GM23248 (cell line): Measurements from ENCODE around the gene IFRD1. TPM values are rescaled to one million over a fixed set of nuclear protein-coding genes. Genes with fewer than 3 reads are reported as not detected.

Source experiments
- DNase-seq: peaks from one replicate; pipeline ENCODE4 v3.0.0-alpha.2; 2015
- H2AFZ ChIP-seq: fragments of 200-600 bp; sonication (generic); 2 replicates; pipeline ENCODE4 v1.6.1; 2016; ENCODE audit warnings: antibody characterized with exemption
- H3F3A ChIP-seq: fragments of 200-600 bp; sonication (generic); 2 replicates; pipeline ENCODE4 v1.6.1; 2016; ENCODE audit warnings: mild to moderate bottlenecking, antibody characterized with exemption, mixed run types; ENCODE audit not compliant: insufficient read depth
- H3K27ac ChIP-seq: fragments of 200-600 bp; sonication (generic); 2 replicates; pipeline ENCODE4 v1.5.1; 2016; ENCODE audit warnings: mild to moderate bottlenecking
- H3K27me3 ChIP-seq: fragments of 200-600 bp; sonication (generic); replicated peaks from 2 replicates; pipeline ENCODE4 v1.6.1; 2016; ENCODE audit warnings: mild to moderate bottlenecking; ENCODE audit not compliant: insufficient read depth
- H3K36me3 ChIP-seq: fragments of 200-600 bp; sonication (generic); 2 replicates; pipeline ENCODE4 v1.6.1; 2016; ENCODE audit warnings: low read depth, mild to moderate bottlenecking
- H3K4me1 ChIP-seq: fragments of 200-600 bp; sonication (generic); 2 replicates; pipeline ENCODE4 v1.6.1; 2016; ENCODE audit warnings: mild to moderate bottlenecking; ENCODE audit not compliant: insufficient read depth
- H3K4me2 ChIP-seq: fragments of 200-600 bp; sonication (generic); one replicate; pipeline ENCODE4 v1.6.1; 2016; ENCODE audit warnings: mild to moderate bottlenecking; ENCODE audit not compliant: unreplicated experiment
- H3K4me3 ChIP-seq: fragments of 200-600 bp; sonication (generic); 2 replicates; pipeline ENCODE4 v1.5.1; 2016; ENCODE audit warnings: mild to moderate bottlenecking
- H3K79me2 ChIP-seq: fragments of 200-600 bp; sonication (generic); 2 replicates; pipeline ENCODE4 v1.6.1; 2016; ENCODE audit warnings: mild to moderate bottlenecking; ENCODE audit not compliant: insufficient read depth
- H3K9ac ChIP-seq: fragments of 200-600 bp; sonication (generic); 2 replicates; pipeline ENCODE4 v1.6.1; 2016; ENCODE audit warnings: mild to moderate bottlenecking
- H3K9me2 ChIP-seq: fragments of 200-600 bp; sonication (generic); 2 replicates; pipeline ENCODE4 v1.6.1; 2016; ENCODE audit warnings: mixed run types, mild to moderate bottlenecking, moderate library complexity; ENCODE audit not compliant: insufficient read depth
- H3K9me3 ChIP-seq: fragments of 200-600 bp; sonication (generic); one replicate; pipeline ENCODE4 v1.6.1; 2017; ENCODE audit warnings: low read depth
- H4K20me1 ChIP-seq: fragments of 200-600 bp; sonication (generic); 2 replicates; pipeline ENCODE4 v1.6.0; 2016; ENCODE audit not compliant: insufficient read depth
- EZH2 ChIP-seq: fragments of 200-600 bp; sonication (generic); IDR thresholded peaks from 2 replicates; pipeline ENCODE4 v1.6.1; 2018; ENCODE audit warnings: antibody characterized with exemption, mild to moderate bottlenecking; ENCODE audit not compliant: insufficient read depth, poor library complexity, severe bottlenecking
- EZH2phosphoT487 ChIP-seq: fragments of 200-600 bp; sonication (generic); IDR thresholded peaks from 2 replicates; pipeline ENCODE4 v1.6.1; 2018; ENCODE audit warnings: antibody characterized with exemption, moderate library complexity, mild to moderate bottlenecking, low read depth; ENCODE audit not compliant: insufficient read depth
- WGBS, 2 experiments: methylation state at CpG; one replicate each; pipeline ENCODE4 v1.1.6; 2015 to 2017; ENCODE audit warnings: low lambda C conversion rate in 2 of 2, low coverage in 1 of 2; ENCODE audit errors: missing lambda C conversion rate in 2 of 2; 5-methylcytosine and 5-hydroxymethylcytosine counted together
- in situ Hi-C: fragments of 300-500 bp; cut with MboI; formaldehyde crosslinking; loops from 2 replicates; pipeline ENCODE4 v1.15.0; 2020
- polyA plus RNA-seq: library from polyadenylated mRNA; unstranded; fragments of >200 nt; fragmentation: Nextera tagmentation; extraction: Ambion mirVana; gene quantifications from 2 replicates; pipeline ENCODE4 v1.2.1, GENCODE V29; 2016
- total RNA-seq: library from RNA; depleted of rRNA; stranded (reverse); fragments of >200 nt; shearing (Covaris generic); gene quantifications from 2 replicates; pipeline ENCODE4 v1.2.3, GENCODE V29; 2014

Gene IFRD1
- total and polyA plus RNA-seq, 2 experiments from 2014 or later: 61.4 to 71.9 TPM

DNA sequence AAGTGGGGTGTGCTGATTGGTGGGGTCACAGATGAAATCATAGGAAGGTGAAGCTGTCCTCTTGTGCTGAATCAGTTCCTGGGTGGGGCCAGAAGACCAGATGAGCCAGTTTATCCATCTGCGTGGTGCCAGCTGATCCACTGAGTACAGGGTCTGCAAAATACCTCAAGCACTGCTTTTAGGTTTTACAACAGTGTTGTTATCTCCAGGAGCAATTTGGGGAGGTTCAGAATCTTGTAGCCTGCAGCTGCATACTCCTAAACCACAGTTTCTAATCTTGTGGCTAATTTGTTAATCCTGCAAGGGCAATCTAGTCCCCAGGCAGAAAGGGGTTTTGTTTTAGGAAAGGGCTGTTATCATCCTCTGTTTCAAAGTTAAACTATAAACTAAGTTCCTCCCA lies 17.0 kb upstream of the IFRD1 start:
- Histone ChIP-seq H3K9me2 (no peaks in the 10 kb centered on the region), H3K27me3 (no peaks in the 10 kb centered on the region), H3K4me3 (no peak overlapping the region), H3K27ac (no peak overlapping the region), H4K20me1 (no peaks in the 10 kb centered on the region), H3K36me3 (no peaks in the 10 kb centered on the region), H3K4me2 (no peak overlapping the region), H2AFZ (no peak overlapping the region), H3K4me1 (0 out of 2 replicates have a peak, but pooled peaks cover 10% of the 10 kb centered on the region), H3K79me2 (no peaks in the 10 kb centered on the region), H3K9me3 (no peaks in the 10 kb centered on the region), H3K9ac (no peak overlapping the region), H3F3A (peaks cover 5% of the 10 kb centered on the region; the same call in 1 of the 2 replicates)
- no peak for DNase-seq
- 86 to 100% methylated on average over 1 of the region's 1 CpG for WGBS, 2 experiments
- in situ Hi-C loops: no loop called here
- TF ChIP-seq EZH2: no peak
- TF ChIP-seq EZH2phosphoT487: no peak

DNA sequence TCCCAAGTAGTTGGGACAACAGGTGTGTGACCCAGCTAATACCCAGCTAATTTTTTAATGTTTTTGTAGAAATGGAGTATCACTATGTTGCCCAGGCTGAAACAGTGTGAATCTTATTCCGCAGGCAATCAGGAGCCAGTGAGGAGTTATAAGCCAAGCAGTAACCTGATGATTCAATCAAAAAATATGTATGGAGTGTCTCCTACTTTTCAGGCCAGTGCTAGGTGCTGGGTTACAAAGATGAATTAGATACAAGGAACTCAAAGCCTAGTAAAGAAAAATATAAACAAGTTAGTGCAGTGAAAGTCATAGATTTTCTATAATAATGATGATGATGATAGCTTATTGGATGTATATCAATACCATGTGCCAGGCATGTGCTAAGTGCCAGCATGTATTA lies 13.2 kb upstream of the IFRD1 start:
- Histone ChIP-seq H3K9ac (no peak overlapping the region), H3K27ac (no peak overlapping the region)

DNA sequence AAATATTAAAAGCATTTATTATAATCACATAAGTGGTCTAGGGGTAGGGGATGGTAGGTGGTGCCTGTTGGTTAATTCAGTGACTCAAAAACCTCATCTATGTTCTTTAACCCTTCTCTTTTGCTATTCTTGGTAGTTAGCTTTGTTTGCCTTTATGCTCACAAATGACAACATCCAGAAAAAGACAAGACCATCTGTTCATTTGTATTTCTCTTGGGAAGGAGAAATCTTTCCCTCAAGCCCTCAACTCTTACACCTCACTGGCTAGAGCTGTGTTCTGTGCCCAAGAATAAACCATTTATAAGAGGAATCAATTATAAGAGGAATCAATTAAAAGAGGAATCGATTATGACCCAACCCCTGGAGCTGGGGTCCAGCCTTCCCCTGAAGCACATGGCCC lies 10.8 kb upstream of the IFRD1 start:
- Histone ChIP-seq H3K4me3 (no peak overlapping the region), H3K79me2 (no peaks in the 10 kb centered on the region), H3K36me3 (no peaks in the 10 kb centered on the region), H3F3A (peaks cover 5% of the 10 kb centered on the region; the same call in 1 of the 2 replicates), H3K27ac (no peak overlapping the region), H3K27me3 (no peaks in the 10 kb centered on the region), H2AFZ (no peak overlapping the region), H3K9me3 (no peaks in the 10 kb centered on the region), H4K20me1 (no peaks in the 10 kb centered on the region), H3K9ac (no peak overlapping the region), H3K4me1 (0 out of 2 replicates have a peak, but pooled peaks cover 10% of the 10 kb centered on the region), H3K9me2 (no peaks in the 10 kb centered on the region), H3K4me2 (no peak overlapping the region)
- in situ Hi-C loops: no loop called here
- no peak for DNase-seq
- TF ChIP-seq EZH2phosphoT487: no peak
- no peak for TF ChIP-seq EZH2
- WGBS, 2 experiments: 87 to 100% methylated on average over 1 of the region's 1 CpG

More for the DNA sequence above, 13.2 kb upstream of the IFRD1 start:
- Histone ChIP-seq H3K79me2 (no peaks in the 10 kb centered on the region), H3K4me3 (no peak overlapping the region), H3K4me2 (no peak overlapping the region), H3K36me3 (no peaks in the 10 kb centered on the region), H3F3A (peaks cover 5% of the 10 kb centered on the region; the same call in 1 of the 2 replicates), H2AFZ (no peak overlapping the region), H3K9me2 (no peaks in the 10 kb centered on the region), H3K4me1 (0 out of 2 replicates have a peak, but pooled peaks cover 10% of the 10 kb centered on the region), H4K20me1 (no peaks in the 10 kb centered on the region), H3K27me3 (no peaks in the 10 kb centered on the region), H3K9me3 (no peaks in the 10 kb centered on the region)
- 57 to 83% methylated on average over 1 of the region's 1 CpG for WGBS, 2 experiments
- in situ Hi-C loops: no loop called here
- TF ChIP-seq EZH2 (no peak), EZH2phosphoT487 (no peak)
- peak; percentile 41 for DNase-seq

DNA sequence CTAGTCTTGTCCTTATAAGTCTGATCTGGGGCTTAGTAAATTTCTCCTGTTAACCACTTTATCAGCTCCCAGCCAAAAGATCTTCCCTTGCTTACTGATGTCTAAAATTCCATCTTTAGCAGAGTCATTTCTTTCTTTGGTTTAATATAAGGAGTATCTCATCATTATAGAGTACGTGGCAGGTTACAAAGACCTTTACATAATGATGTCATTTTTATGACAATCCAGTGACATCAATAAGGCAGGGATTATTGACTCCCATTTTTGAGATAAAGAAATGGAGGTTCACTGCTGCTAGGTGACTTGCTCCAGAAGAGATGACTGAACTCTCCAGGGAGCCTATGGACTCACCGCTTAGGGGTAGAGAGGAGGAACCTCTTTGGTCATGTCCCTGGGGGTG lies 8.1 kb upstream of the IFRD1 start:
- 82 to 90% methylated on average over 2 of the region's 2 CpGs for WGBS, 2 experiments

DNA sequence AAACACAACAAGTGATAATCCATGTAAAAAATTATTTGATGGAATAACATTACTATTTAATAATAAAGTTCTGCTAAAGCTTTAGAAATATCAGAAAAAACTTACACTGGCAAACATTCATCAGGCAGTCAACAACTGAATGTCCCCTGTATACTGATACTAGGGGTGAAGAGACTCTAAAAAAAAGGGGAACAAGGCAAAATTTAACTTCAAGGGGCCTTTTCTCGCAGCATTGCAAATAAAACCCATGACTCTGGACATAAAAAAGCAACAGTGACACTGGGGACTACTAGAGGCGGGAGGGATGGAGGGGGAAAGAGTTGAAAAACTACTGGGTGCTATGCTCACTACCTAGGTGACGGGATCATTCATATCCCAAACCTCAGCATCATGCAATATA lies 5.8 kb upstream of the IFRD1 start:
- no peak for TF ChIP-seq EZH2
- TF ChIP-seq EZH2phosphoT487: no peak
- Histone ChIP-seq H3K4me2 (no peak overlapping the region), H3K9me3 (no peaks in the 10 kb centered on the region), H3K36me3 (no peaks in the 10 kb centered on the region), H3K4me1 (peaks cover 10% of the 10 kb centered on the region), H3K9ac (no peak overlapping the region), H4K20me1 (no peaks in the 10 kb centered on the region), H2AFZ (no peak overlapping the region), H3K27me3 (no peaks in the 10 kb centered on the region), H3K4me3 (no peak overlapping the region), H3K9me2 (no peaks in the 10 kb centered on the region), H3K27ac (no peak overlapping the region), H3F3A (peaks cover 9% of the 10 kb centered on the region), H3K79me2 (no peaks in the 10 kb centered on the region)
- 74 to 85% methylated on average over 3 of the region's 3 CpGs for WGBS, 2 experiments
- in situ Hi-C loops: no loop called here
- no peak for DNase-seq

More for the DNA sequence above, 8.1 kb upstream of the IFRD1 start:
- Histone ChIP-seq H3K9me3 (no peaks in the 10 kb centered on the region), H3K4me3 (no peak overlapping the region), H3K27ac (no peak overlapping the region), H3K4me2 (no peak overlapping the region), H3K9ac (no peak overlapping the region), H4K20me1 (no peaks in the 10 kb centered on the region), H3K9me2 (no peaks in the 10 kb centered on the region), H3K4me1 (no peaks in the 10 kb centered on the region), H3K27me3 (no peaks in the 10 kb centered on the region), H3K36me3 (no peaks in the 10 kb centered on the region), H3K79me2 (no peaks in the 10 kb centered on the region), H2AFZ (no peak overlapping the region), H3F3A (no peaks in the 10 kb centered on the region)
- DNase-seq: no peak
- in situ Hi-C loops: no loop called here
- TF ChIP-seq EZH2: no peak
- no peak for TF ChIP-seq EZH2phosphoT487
